Hepatocyte (in vitro differentiated cells): ENCODE results near the gene CPEB4. TPM values are rescaled to one million over a fixed set of nuclear protein-coding genes. Genes with fewer than 3 reads are reported as not detected.

Experiments
- DNase-seq: peaks from one replicate; pipeline ENCODE4 v3.0.0-alpha.2; 2016; ENCODE audit warnings: low spot score
- H2AFZ ChIP-seq: fragments of 200-600 bp; sonication (generic); 2 replicates; pipeline ENCODE4 v1.6.0; 2016; ENCODE audit warnings: antibody characterized with exemption, mild to moderate bottlenecking
- H3K27ac ChIP-seq: fragments of 200-600 bp; sonication (generic); 2 replicates; pipeline ENCODE4 v1.5.1; 2016; ENCODE audit warnings: mild to moderate bottlenecking
- H3K27me3 ChIP-seq: fragments of 200-600 bp; sonication (generic); 2 replicates; pipeline ENCODE4 v1.6.1; 2016
- H3K36me3 ChIP-seq: fragments of 200-600 bp; sonication (generic); replicated peaks from 2 replicates; pipeline ENCODE4 v1.5.1; 2016; ENCODE audit warnings: low read depth; ENCODE audit not compliant: insufficient read depth
- H3K4me1 ChIP-seq: fragments of 200-600 bp; sonication (generic); 2 replicates; pipeline ENCODE4 v1.5.1; 2016; ENCODE audit warnings: mild to moderate bottlenecking, moderate library complexity; ENCODE audit not compliant: insufficient read depth
- H3K4me2 ChIP-seq: fragments of 200-600 bp; sonication (generic); 2 replicates; pipeline ENCODE4 v1.6.0; 2016
- H3K4me3 ChIP-seq: fragments of 200-600 bp; sonication (generic); 2 replicates; pipeline ENCODE4 v1.5.1; 2016; ENCODE audit warnings: mild to moderate bottlenecking
- H3K79me2 ChIP-seq: fragments of 200-600 bp; sonication (generic); 2 replicates; pipeline ENCODE4 v1.6.0; 2017; ENCODE audit warnings: mild to moderate bottlenecking
- H3K9me2 ChIP-seq: fragments of 200-600 bp; sonication (generic); replicated peaks from 2 replicates; pipeline ENCODE4 v1.6.0; 2017; ENCODE audit warnings: mild to moderate bottlenecking; ENCODE audit not compliant: insufficient read depth
- H3K9me3 ChIP-seq: fragments of 200-600 bp; sonication (generic); 2 replicates; pipeline ENCODE4 v1.5.1; 2016; ENCODE audit warnings: low read depth, mild to moderate bottlenecking
- H4K20me1 ChIP-seq: fragments of 200-600 bp; sonication (generic); 2 replicates; pipeline ENCODE4 v1.6.0; 2016; ENCODE audit warnings: mild to moderate bottlenecking; ENCODE audit not compliant: insufficient read depth, poor library complexity, severe bottlenecking
- EZH2 ChIP-seq: fragments of 200-600 bp; sonication (generic); IDR thresholded peaks from 2 replicates; pipeline ENCODE4 v1.6.1; 2016; ENCODE audit warnings: antibody characterized with exemption, mild to moderate bottlenecking, borderline replicate concordance
- EZH2phosphoT487 ChIP-seq: fragments of 200-600 bp; sonication (generic); IDR thresholded peaks from one replicate; pipeline ENCODE4 v1.6.1; 2018; ENCODE audit warnings: antibody characterized with exemption, mild to moderate bottlenecking, low read depth, moderate library complexity; ENCODE audit not compliant: unreplicated experiment, severe bottlenecking
- WGBS: methylation state at CpG from one replicate; pipeline ENCODE4 v1.1.6; 2016; ENCODE audit warnings: low lambda C conversion rate; ENCODE audit errors: missing lambda C conversion rate; 5-methylcytosine and 5-hydroxymethylcytosine counted together
- polyA plus RNA-seq: library from polyadenylated mRNA; unstranded; fragments of >200 nt; fragmentation: Nextera tagmentation; extraction: Ambion mirVana; gene quantifications from 2 replicates; pipeline ENCODE4 v1.2.1, GENCODE V29; 2016
- total RNA-seq: library from RNA; depleted of rRNA; stranded (reverse); fragments of >200 nt; gene quantifications from 2 replicates; pipeline ENCODE4 v1.2.3, GENCODE V29; 2014
- TF ChIP-seq, protein P1 (sequence below): fragments of 200-600 bp; sonication (generic); IDR thresholded peaks from 2 replicates; pipeline ENCODE4 v1.5.1; 2016; ENCODE audit warnings: antibody characterized with exemption, mild to moderate bottlenecking; ENCODE audit not compliant: poor library complexity

CPEB4 gene
- total and polyA plus RNA-seq, 2 experiments from 2014 or later, result 13.3 to 49.2 TPM

GRCh38 chr5:173873306-173873922 is 14.7 kb upstream of the CPEB4 start:
- Histone ChIP-seq H3K27me3 (no peaks in the 10 kb centered on the region), H4K20me1 (no peaks in the 10 kb centered on the region), H2AFZ (no peak overlapping the region), H3K36me3 (no peaks in the 10 kb centered on the region), H3K4me2 (no peak overlapping the region), H3K27ac (no peak overlapping the region), H3K79me2 (no peaks in the 10 kb centered on the region), H3K4me3 (no peak overlapping the region), H3K9me3 (no peaks in the 10 kb centered on the region), H3K4me1 (no peaks in the 10 kb centered on the region), H3K9me2 (no peaks in the 10 kb centered on the region)
- WGBS, result 94% methylated on average over 4 of the region's 4 CpGs
- TF ChIP-seq EZH2 (no peak), EZH2phosphoT487 (no peak)
- TF ChIP-seq, protein P1, sequence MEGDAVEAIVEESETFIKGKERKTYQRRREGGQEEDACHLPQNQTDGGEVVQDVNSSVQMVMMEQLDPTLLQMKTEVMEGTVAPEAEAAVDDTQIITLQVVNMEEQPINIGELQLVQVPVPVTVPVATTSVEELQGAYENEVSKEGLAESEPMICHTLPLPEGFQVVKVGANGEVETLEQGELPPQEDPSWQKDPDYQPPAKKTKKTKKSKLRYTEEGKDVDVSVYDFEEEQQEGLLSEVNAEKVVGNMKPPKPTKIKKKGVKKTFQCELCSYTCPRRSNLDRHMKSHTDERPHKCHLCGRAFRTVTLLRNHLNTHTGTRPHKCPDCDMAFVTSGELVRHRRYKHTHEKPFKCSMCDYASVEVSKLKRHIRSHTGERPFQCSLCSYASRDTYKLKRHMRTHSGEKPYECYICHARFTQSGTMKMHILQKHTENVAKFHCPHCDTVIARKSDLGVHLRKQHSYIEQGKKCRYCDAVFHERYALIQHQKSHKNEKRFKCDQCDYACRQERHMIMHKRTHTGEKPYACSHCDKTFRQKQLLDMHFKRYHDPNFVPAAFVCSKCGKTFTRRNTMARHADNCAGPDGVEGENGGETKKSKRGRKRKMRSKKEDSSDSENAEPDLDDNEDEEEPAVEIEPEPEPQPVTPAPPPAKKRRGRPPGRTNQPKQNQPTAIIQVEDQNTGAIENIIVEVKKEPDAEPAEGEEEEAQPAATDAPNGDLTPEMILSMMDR, result no peak
- no peak for DNase-seq

DNA sequence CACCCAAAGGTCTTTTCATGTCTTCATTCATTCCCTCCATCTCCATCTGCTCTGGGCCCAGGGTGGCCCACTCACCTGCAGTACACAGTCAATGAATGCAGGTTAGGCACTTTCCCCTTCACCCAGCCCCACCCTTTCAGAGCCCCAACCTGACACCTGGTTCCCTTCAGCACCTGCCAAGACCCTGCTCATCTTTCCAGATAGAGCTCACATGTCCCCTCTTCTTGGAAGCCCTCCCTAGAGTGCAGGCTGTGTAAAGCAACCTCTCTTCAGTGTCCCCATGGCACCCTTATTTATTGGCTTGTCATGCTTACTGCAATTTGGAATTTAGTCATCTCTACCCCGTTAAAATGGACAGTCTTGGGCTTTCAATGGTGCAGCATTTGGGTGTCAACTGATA is 13.0 kb upstream of the CPEB4 start:
- Histone ChIP-seq H3K36me3 (no peaks in the 10 kb centered on the region), H4K20me1 (no peaks in the 10 kb centered on the region), H3K79me2 (no peaks in the 10 kb centered on the region), H3K9me2 (no peaks in the 10 kb centered on the region), H2AFZ (no peak overlapping the region), H3K4me2 (no peak overlapping the region), H3K4me1 (no peaks in the 10 kb centered on the region), H3K4me3 (no peak overlapping the region), H3K9me3 (no peaks in the 10 kb centered on the region), H3K27ac (no peak overlapping the region), H3K27me3 (no peaks in the 10 kb centered on the region)
- DNase-seq, result no peak
- TF ChIP-seq EZH2 (no peak), EZH2phosphoT487 (no peak)
- TF ChIP-seq, protein P1, result no peak
- 63% methylated on average over 1 of the region's 1 CpG for WGBS

- WGBS, result 81% methylated on average over 5 of the region's 5 CpGs
- Histone ChIP-seq H3K27ac (no peak overlapping the region), H3K79me2 (no peaks in the 10 kb centered on the region), H3K4me2 (no peak overlapping the region), H3K4me1 (no peaks in the 10 kb centered on the region), H3K36me3 (no peaks in the 10 kb centered on the region), H3K4me3 (no peak overlapping the region), H4K20me1 (no peaks in the 10 kb centered on the region), H3K9me2 (no peaks in the 10 kb centered on the region), H3K27me3 (no peaks in the 10 kb centered on the region), H3K9me3 (no peaks in the 10 kb centered on the region), H2AFZ (no peak overlapping the region)
- TF ChIP-seq, protein P1, result no peak
- TF ChIP-seq EZH2 (no peak), EZH2phosphoT487 (no peak)
- no peak for DNase-seq
These were observed 9.8 kb upstream of the CPEB4 start for GRCh38 chr5:173878224-173878967.
